GM19467 (cell line): ENCODE measurements around the gene PCDHGB5.
"Not testable (repeated sequence)": the region's sequence is repeated elsewhere in the genome, so short reads cannot be mapped to it uniquely, and the experiment has no call there.

Source experiments
- ATAC-seq: cut with Tn5 transposase; IDR thresholded peaks from one replicate; pipeline ENCODE4 v1.9.1; 2021; ENCODE audit warnings: mild to moderate bottlenecking, moderate library complexity; ENCODE audit not compliant: unreplicated experiment

Gene PCDHGB5

DNA sequence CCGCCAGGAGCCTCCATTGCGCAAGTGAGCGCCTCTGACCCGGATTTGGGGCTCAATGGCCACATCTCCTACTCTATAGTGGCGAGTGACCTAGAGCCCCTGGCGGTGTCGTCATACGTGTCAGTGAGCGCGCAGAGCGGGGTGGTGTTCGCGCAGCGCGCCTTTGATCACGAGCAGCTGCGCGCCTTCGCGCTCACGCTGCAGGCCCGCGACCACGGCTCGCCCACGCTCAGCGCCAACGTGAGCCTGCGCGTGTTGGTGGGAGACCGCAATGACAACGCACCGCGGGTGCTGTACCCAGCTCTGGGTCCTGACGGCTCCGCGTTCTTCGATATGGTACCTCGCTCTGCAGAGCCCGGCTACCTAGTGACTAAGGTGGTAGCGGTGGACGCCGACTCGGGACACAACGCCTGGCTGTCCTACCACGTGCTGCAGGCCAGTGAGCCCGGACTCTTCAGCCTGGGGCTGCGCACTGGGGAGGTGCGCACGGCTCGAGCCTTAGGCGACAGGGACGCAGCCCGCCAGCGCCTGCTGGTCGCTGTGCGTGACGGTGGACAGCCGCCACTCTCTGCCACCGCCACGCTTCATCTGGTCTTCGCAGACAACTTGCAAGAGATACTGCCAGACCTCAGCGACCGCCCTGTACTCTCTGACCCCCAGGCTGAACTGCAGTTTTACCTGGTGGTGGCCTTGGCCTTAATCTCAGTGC is 12.0 kb downstream of the PCDHGB5 start:
- no peak for ATAC-seq

DNA sequence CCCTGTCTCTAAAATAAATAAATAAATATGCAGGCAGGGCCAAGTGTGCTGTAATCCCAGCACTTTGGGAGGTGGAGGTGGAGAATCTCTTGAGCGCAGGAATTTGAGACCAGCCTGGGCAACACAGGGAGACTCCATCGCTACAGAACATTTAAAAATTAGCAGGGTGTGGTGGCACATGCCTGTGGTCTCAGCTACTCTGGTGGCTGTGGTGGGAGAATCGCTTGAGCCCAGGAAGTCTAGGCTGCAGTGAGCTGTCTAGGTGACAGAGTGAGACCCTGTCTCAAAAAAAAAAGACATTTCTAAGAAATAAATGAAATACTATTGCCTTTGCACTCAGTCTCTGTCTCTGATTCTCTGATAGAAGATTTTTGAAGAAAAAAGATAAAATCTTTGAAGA is 13.8 kb downstream of the PCDHGB5 start:
- no peak for ATAC-seq

DNA sequence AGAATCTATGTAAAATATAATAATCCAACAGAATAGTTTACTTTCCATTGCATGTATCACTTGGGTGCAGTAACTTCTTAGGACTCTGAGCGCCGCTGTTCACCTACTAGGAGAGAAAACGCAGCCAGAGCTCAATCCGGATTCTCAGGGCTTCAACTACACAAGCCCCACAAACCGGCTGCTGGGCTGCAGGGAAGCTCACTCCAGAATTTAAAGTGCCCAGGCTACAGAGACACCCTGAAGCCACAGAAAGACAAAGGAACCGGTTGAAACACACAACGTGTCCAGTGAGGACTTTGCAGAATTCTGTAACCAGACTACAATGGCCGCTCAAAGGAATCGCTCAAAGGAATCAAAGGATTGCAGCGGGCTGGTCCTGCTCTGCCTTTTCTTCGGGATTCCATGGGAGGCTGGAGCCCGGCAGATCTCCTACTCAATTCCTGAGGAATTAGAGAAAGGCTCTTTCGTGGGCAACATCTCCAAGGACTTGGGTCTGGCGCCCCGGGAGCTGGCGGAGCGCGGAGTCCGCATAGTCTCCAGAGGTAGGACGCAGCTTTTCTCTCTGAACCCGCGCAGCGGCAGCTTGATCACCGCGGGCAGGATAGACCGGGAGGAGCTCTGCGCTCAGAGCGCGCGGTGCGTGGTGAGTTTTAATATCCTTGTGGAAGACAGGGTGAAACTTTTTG is 15.2 kb downstream of the PCDHGB5 start, which contains the start of gene PCDHGA10:
PCDHGA10 (plus strand) TSS at position 134 of the 686 bp plus-strand sequence; CDS start at position 323, 189 bp downstream.
- ATAC-seq, result peak; percentile 66

DNA sequence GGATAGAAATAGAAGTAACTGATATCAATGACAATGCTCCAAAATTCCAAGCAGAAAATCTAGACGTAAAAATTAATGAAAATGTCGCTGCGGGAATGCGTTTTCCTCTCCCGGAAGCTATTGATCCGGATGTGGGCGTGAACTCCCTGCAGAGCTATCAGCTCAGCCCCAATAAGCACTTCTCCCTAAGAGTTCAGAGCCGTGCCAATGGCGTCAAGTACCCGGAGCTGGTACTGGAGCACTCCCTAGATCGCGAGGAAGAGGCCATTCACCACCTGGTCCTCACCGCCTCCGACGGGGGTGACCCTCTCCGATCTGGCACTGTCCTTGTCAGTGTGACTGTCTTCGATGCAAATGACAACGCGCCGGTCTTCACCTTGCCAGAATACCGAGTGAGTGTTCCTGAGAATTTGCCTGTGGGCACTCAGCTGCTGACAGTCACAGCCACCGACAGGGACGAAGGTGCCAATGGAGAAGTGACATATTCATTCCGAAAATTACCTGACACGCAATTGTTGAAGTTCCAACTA is 15.9 kb downstream of the PCDHGB5 start:
- no peak for ATAC-seq

DNA sequence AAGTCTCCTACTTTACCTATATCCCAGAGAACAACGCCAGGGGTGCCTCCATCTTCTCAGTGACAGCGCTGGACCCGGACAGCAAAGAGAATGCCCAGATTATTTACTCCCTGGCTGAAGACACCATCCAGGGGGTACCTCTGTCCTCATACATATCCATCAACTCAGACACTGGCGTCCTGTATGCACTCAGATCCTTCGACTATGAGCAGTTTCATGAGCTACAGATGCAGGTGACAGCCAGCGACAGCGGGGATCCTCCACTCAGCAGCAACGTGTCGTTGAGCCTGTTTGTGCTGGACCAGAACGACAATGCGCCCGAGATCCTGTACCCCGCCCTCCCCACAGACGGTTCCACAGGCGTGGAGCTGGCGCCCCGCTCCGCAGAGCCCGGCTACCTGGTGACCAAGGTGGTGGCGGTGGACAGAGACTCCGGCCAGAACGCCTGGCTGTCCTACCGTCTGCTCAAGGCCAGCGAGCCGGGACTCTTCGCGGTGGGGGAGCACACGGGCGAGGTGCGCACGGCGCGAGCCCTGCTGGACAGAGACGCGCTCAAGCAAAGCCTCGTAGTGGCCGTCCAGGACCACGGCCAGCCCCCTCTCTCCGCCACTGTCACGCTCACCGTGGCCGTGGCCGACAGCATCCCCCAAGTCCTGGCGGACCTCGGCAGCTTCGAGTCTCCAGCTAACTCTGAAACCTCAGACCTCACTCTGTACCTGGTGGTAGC is 17.0 kb downstream of the PCDHGB5 start:
- not testable (repeated sequence) for ATAC-seq

DNA sequence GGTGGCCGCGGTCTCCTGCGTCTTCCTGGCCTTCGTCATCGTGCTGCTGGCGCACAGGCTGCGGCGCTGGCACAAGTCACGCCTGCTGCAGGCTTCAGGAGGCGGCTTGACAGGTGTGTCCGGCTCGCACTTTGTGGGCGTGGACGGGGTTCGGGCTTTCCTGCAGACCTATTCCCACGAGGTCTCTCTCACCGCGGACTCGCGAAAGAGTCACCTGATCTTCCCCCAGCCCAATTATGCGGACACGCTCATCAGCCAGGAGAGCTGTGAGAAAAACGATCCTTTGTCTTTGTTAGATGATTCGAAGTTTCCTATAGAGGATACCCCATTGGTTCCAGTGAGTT is 17.5 kb downstream of the PCDHGB5 start:
- ATAC-seq, result not testable (repeated sequence)

DNA sequence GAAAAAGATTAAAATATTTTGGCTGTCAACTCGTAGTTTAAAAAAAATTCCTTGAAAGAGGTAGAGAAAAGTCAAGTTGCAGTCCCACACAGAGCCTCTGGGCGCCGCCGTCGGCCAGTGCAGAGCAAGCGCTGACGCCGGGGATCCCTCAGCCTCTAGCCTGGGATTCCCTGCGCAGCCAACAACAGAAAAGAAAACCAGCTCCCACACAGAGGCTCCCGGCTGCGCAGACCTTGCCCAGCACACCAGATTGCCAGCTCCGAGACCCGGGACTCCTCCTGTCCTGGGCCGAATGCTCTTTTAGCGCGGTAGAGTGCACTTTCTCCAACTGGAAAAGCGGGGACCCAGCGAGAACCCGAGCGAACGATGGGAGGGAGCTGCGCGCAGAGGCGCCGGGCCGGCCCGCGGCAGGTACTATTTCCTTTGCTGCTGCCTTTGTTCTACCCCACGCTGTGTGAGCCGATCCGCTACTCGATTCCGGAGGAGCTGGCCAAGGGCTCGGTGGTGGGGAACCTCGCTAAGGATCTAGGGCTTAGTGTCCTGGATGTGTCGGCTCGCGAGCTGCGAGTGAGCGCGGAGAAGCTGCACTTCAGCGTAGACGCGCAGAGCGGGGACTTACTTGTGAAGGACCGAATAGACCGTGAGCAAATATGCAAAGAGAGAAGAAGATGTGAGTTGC is 19.9 kb downstream of the PCDHGB5 start, which contains the start of gene PCDHGB7:
PCDHGB7 (plus strand) TSS at position 184 of the 679 bp plus-strand sequence; CDS start at position 367, 183 bp downstream.
- ATAC-seq, result peak; percentile 75

DNA sequence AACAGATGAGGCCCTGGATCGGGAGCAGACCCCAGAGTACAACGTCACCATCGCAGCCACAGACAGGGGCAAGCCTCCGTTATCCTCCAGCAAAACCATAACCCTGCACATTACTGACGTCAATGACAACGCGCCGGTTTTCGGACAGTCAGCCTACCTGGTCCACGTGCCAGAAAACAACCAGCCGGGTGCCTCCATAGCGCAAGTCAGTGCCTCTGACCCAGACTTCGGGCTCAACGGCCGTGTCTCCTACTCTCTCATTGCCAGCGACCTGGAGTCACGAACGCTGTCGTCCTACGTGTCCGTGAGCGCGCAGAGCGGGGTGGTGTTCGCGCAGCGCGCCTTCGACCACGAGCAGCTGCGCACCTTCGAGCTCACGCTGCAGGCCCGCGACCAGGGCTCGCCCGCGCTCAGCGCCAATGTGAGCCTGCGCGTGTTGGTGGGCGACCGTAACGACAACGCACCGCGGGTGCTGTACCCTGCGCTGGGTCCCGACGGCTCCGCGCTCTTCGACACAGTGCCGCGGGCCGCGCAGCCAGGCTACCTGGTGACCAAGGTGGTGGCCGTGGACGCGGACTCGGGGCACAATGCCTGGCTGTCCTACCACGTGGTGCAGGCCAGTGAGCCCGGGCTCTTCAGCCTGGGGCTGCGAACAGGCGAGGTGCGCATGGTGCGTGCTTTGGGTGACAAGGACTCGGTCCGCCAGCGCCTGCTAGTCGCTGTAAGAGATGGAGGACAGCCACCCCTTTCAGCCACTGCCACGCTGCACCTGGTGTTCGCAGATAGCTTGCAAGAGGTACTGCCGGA is 21.5 kb downstream of the PCDHGB5 start:
- no peak for ATAC-seq

DNA sequence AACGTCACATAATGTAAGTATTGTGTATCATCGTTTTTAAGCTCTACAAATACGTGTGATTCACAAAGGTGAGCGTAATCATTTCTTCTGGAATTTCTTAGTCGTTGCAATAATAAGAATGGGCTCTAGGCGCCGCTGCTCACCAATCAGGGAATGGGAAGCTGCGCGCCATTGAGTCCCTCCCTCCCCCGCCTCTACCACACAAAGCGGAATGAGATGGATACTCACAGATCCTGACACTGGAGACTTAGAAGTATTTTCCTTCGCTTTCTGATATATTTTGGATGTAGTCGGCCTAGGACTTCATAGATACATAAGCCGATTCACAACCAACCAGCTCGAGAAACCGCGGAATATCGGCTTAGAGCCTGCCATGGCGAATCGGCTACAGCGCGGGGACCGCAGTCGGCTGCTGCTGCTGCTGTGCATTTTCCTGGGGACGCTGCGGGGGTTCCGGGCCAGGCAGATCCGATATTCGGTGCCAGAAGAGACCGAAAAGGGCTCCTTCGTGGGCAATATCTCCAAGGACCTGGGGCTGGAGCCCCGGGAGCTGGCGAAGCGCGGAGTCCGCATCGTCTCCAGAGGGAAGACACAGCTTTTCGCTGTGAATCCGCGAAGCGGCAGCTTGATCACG is 23.2 kb downstream of the PCDHGB5 start, which contains the start of gene PCDHGA11:
PCDHGA11 (plus strand) TSS at position 197 of the 634 bp plus-strand sequence; CDS start at position 374, 177 bp downstream.
- no peak for ATAC-seq

DNA sequence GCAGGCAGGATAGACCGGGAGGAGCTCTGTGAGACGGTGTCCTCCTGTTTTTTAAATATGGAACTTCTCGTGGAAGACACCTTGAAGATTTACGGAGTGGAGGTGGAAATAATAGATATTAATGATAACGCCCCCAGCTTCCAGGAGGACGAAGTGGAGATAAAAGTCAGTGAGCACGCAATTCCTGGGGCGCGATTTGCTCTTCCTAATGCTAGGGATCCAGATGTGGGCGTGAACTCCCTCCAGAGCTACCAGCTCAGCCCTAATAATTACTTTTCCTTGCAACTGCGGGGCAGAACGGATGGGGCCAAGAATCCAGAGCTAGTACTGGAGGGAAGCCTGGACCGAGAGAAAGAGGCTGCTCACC is 23.7 kb downstream of the PCDHGB5 start:
- no peak for ATAC-seq

DNA sequence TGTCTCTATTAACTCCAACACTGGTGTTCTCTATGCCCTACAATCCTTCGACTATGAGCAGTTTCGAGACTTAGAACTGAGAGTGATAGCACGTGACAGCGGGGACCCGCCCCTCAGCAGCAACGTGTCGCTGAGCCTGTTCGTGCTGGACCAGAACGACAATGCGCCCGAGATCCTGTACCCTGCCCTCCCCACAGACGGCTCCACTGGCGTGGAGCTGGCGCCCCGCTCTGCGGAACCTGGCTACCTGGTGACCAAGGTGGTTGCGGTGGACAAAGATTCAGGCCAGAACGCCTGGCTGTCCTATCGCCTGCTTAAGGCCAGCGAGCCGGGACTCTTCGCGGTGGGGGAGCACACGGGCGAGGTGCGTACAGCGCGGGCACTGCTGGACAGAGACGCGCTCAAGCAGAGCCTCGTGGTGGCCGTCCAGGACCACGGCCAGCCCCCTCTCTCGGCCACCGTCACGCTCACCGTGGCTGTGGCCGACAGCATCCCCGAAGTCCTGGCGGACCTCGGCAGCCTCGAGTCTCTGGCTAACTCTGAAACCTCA is 25.1 kb downstream of the PCDHGB5 start:
- ATAC-seq, result no peak

DNA sequence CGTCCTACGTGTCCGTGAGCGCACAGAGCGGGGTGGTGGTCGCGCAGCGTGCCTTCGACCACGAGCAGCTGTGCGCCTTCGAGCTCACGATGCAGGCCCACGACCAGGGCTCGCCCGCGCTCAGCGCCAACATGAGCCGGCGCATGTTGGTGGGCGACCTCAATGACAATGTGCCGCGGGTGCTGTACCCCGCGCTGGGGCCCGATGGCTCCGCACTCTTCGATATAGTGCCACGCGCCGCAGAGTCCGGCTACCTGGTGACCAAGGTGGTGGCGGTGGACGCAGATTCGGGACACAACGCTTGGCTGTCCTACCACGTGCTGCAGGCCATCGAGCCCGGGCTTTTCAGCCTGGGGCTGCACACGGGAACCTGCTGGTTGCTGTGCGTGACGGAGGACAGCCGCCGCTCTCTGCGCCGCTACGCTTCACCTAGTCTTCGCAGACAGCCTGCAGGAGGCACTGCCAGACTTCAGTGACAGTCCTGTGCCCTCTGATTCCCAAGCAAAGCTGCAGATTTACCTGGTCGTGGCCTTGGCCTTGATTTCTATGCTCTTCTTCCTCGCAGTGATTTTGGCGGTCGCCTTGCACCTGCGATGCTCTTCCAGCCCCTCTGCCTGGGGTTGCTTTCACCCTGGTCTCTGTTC is 30.2 kb downstream of the PCDHGB5 start:
- no peak for ATAC-seq

DNA sequence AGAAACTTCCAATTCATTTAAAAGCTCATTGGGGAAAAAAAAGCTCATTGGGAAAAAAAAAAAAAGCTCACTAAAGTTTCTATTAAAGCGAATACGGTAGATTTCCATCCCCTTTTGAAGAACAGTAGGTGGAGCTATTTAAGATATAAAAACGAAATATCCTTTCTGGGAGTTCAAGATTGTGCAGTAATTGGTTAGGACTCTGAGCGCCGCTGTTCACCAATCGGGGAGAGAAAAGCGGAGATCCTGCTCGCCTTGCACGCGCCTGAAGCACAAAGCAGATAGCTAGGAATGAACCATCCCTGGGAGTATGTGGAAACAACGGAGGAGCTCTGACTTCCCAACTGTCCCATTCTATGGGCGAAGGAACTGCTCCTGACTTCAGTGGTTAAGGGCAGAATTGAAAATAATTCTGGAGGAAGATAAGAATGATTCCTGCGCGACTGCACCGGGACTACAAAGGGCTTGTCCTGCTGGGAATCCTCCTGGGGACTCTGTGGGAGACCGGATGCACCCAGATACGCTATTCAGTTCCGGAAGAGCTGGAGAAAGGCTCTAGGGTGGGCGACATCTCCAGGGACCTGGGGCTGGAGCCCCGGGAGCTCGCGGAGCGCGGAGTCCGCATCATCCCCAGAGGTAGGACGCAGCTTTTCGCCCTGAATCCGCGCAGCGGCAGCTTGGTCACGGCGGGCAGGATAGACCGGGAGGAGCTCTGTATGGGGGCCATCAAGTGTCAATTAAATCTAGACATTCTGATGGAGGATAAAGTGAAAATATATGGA is 32.8 kb downstream of the PCDHGB5 start, which contains the start of gene PCDHGA12:
PCDHGA12 (plus strand) TSS at position 176 of the 782 bp plus-strand sequence; CDS start at position 429, 253 bp downstream.
- peak; percentile 90 for ATAC-seq

DNA sequence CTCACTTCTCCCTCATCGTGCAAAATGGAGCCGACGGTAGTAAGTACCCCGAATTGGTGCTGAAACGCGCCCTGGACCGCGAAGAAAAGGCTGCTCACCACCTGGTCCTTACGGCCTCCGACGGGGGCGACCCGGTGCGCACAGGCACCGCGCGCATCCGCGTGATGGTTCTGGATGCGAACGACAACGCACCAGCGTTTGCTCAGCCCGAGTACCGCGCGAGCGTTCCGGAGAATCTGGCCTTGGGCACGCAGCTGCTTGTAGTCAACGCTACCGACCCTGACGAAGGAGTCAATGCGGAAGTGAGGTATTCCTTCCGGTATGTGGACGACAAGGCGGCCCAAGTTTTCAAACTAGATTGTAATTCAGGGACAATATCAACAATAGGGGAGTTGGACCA is 33.5 kb downstream of the PCDHGB5 start:
- ATAC-seq, result no peak

DNA sequence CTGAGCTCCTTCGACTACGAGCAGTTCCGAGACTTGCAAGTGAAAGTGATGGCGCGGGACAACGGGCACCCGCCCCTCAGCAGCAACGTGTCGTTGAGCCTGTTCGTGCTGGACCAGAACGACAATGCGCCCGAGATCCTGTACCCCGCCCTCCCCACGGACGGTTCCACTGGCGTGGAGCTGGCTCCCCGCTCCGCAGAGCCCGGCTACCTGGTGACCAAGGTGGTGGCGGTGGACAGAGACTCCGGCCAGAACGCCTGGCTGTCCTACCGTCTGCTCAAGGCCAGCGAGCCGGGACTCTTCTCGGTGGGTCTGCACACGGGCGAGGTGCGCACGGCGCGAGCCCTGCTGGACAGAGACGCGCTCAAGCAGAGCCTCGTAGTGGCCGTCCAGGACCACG is 34.6 kb downstream of the PCDHGB5 start:
- ATAC-seq, result not testable (repeated sequence)

DNA sequence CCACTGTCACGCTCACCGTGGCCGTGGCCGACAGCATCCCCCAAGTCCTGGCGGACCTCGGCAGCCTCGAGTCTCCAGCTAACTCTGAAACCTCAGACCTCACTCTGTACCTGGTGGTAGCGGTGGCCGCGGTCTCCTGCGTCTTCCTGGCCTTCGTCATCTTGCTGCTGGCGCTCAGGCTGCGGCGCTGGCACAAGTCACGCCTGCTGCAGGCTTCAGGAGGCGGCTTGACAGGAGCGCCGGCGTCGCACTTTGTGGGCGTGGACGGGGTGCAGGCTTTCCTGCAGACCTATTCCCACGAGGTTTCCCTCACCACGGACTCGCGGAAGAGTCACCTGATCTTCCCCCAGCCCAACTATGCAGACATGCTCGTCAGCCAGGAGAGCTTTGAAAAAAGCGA is 35.0 kb downstream of the PCDHGB5 start:
- ATAC-seq, result not testable (repeated sequence)

DNA sequence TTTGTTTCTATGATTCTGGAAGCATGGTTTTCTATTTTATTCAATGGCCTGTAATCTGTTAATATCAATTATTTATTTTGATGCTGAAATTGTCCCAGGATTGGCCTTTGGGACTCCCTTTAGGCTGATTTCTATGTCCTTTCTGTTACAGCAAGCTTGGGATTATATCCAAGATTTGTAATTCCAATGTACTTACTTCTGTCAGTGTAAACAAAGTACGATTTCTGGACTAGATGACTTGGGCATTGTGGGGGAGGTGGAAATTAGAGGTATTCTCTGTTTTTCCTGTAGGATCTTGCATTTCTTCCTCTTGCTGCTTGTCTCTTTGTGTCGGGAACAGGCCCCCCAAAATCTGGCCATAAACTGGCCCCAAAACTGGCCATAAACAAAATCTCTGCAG is 36.3 kb downstream of the PCDHGB5 start:
- ATAC-seq, result no peak

DNA sequence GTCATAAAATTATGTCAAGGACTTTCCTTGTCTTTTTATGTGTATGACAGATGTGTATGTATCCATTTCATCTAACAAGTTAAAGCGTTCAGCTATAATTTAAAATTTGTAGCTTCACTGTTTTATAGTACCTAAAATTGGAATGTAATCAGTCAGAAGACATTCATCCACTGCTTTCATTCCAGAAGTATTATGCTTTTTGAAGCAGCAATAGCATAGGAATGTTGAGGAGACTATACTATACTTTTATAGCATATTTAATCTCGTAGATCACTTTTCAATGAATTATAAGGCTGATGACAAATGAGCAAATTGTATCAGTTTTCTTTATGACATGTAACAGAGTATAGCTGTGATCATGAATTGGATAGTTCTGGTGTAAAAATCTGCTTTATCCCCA is 39.5 kb downstream of the PCDHGB5 start:
- no peak for ATAC-seq
